Ovary (tissue), 3 donors: ENCODE results near the gene ST6GALNAC4.

Source experiments
- POLR2A ChIP-seq: fragments of 450-650 bp; IDR thresholded peaks from one replicate; pipeline ENCODE4 v1.6.1; 2017; ENCODE audit warnings: antibody characterized with exemption, mild to moderate bottlenecking, moderate library complexity
- TF ChIP-seq, protein P1 (sequence below), 3 donors: fragments of 450-650 bp in 2 of 3; fragments of 200-600 bp in 1 of 3; IDR thresholded peaks; one replicate each; pipeline versions ENCODE4 v1.5.1 to v1.8.0; 2016 to 2022; ENCODE audit warnings: antibody characterized with exemption in 3 of 3, mild to moderate bottlenecking in 1 of 3
- donor health status: DM: no; HTN: no; CAD: no.

DNA sequence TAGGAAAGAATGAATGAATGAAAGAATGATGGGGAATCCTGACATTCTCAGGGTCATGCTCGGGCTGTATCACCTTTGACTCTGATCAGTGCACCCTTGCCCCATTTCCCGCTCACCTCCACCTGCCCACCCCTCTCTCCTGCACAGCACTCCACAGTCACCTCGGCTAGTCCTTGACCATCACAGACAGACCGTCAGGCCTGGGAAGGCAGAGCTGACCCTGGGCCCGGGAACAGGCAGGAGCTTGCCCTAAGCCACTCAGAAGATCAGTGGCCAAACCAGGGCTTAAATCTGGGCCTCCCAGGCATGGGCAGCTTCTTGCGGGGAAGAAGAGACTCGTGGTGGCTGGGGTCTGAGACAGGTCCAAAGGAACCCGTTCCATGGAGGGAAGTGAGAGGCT, 21.0 kb downstream of the ST6GALNAC4 start:
- no peak for TF ChIP-seq POLR2A
- TF ChIP-seq, protein P1, sequence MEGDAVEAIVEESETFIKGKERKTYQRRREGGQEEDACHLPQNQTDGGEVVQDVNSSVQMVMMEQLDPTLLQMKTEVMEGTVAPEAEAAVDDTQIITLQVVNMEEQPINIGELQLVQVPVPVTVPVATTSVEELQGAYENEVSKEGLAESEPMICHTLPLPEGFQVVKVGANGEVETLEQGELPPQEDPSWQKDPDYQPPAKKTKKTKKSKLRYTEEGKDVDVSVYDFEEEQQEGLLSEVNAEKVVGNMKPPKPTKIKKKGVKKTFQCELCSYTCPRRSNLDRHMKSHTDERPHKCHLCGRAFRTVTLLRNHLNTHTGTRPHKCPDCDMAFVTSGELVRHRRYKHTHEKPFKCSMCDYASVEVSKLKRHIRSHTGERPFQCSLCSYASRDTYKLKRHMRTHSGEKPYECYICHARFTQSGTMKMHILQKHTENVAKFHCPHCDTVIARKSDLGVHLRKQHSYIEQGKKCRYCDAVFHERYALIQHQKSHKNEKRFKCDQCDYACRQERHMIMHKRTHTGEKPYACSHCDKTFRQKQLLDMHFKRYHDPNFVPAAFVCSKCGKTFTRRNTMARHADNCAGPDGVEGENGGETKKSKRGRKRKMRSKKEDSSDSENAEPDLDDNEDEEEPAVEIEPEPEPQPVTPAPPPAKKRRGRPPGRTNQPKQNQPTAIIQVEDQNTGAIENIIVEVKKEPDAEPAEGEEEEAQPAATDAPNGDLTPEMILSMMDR (IDR thresholded peaks at IDR 0.05): no peak
